Measurements from ENCODE around the gene CLHC1.

DNA sequence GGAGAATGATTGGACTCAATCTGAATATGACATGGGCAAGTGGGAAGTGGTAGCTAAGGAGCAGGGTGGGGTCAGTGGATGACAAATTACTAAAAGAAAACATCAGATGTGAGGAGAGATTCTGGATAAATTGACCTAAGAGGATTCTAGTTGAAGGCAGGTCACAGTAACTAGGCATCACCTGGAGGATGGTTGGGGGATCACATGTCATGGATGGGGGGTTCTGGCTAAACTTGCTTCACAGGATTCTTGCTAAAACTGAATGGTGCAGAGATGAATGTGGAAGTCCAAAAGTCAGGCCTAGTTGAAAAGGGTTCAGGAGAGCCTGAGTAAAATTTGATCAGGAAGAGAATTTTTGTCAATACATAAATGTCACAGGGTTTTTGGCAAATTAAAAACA lies 18.3 kb downstream of the CLHC1 start:
- TF ChIP-seq, protein P1, sequence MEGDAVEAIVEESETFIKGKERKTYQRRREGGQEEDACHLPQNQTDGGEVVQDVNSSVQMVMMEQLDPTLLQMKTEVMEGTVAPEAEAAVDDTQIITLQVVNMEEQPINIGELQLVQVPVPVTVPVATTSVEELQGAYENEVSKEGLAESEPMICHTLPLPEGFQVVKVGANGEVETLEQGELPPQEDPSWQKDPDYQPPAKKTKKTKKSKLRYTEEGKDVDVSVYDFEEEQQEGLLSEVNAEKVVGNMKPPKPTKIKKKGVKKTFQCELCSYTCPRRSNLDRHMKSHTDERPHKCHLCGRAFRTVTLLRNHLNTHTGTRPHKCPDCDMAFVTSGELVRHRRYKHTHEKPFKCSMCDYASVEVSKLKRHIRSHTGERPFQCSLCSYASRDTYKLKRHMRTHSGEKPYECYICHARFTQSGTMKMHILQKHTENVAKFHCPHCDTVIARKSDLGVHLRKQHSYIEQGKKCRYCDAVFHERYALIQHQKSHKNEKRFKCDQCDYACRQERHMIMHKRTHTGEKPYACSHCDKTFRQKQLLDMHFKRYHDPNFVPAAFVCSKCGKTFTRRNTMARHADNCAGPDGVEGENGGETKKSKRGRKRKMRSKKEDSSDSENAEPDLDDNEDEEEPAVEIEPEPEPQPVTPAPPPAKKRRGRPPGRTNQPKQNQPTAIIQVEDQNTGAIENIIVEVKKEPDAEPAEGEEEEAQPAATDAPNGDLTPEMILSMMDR (conservative IDR thresholded peaks at IDR 0.05 in 1 of 2, IDR thresholded peaks at IDR 0.05 in 1 of 2; ENCODE audit: extremely low read depth in 1 of 2, insufficient read depth in 1 of 2, low read depth in 1 of 2, low read length in 2 of 2) = no peak
- TF ChIP-seq EZH2 (IDR thresholded peaks at IDR 0.05; ENCODE audit: borderline replicate concordance, low read length) = no peak
